ENCODE results near the gene SEC16A.

DNA sequence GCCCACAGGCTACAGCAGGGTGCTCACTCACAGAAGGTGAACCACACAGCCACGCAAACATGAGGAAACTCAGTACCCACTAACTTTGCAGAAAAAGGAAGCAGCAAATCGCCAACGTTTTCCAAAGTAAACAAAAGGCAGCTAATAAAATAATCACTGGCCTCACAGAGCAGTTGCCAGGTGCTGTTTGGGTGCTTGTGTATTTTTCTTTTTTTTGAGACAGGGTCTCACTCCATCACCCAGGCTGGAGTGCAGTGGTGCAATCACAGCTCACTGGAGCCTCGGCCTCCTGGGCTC lies 86.7 kb downstream of the SEC16A start:
- TF ChIP-seq CTCF (conservative IDR thresholded peaks at IDR 0.05; ENCODE audit: low read length) (no peak), EZH2phosphoT487 (IDR thresholded peaks at IDR 0.05; ENCODE audit: borderline replicate concordance, low read depth, low read length) (no peak)

Measured in OCI-LY7 (cell line).